Fibroblast of lung (primary cell): ENCODE measurements around the gene COX17.

ENCODE experiments used
- CTCF ChIP-seq, 2 donors: IDR thresholded peaks in 1 of 2; conservative IDR thresholded peaks in 1 of 2; 1 replicate in 1 of 2; 2 replicates in 1 of 2; pipeline ENCODE4 v1.5.1; 2011 to 2012; ENCODE audit warnings: low read length in 2 of 2, control low read depth in 1 of 2, inconsistent platforms in 1 of 2, low read depth in 1 of 2, mild to moderate bottlenecking in 1 of 2
- EZH2 ChIP-seq: IDR thresholded peaks from 2 replicates; pipeline ENCODE4 v1.5.1; 2012; ENCODE audit warnings: low read length, control low read depth, mild to moderate bottlenecking; ENCODE audit errors: missing control alignments

GRCh38 chr3:119624002-119624720, 53.0 kb downstream of the COX17 start:
- TF ChIP-seq CTCF (conservative IDR thresholded peaks at IDR 0.05 in 1 of 2, IDR thresholded peaks at IDR 0.05 in 1 of 2; ENCODE audit: low read depth in 1 of 2, low read length in 2 of 2): no peak
- no peak for TF ChIP-seq EZH2
